HepG2 (cell line): ENCODE data around the gene NUDT21. TPM values are rescaled to one million over a fixed set of nuclear protein-coding genes. Genes with fewer than 3 reads are reported as not detected.

Experiments
- ARNT ChIP-seq: fragments of 450-650 bp; IDR thresholded peaks from 2 replicates; pipeline ENCODE4 v1.6.1; 2017
- GATAD2A ChIP-seq: IDR thresholded peaks from 2 replicates; pipeline ENCODE4 v1.6.1; 2016
- IRF2 ChIP-seq: IDR thresholded peaks from 2 replicates; pipeline ENCODE4 v1.6.1; 2018; ENCODE audit warnings: missing genetic modification reagents, missing compliant biosample characterization
- KAT2B ChIP-seq: fragments of 150-350 bp; IDR thresholded peaks from 2 replicates; pipeline ENCODE4 v1.6.1; 2014; ENCODE audit warnings: low read depth, low read length, borderline replicate concordance
- POGZ ChIP-seq: sonication (generic); formaldehyde crosslinking; IDR thresholded peaks from 2 replicates; pipeline ENCODE4 v1.4.0; 2020; ENCODE audit warnings: mild to moderate bottlenecking, missing genetic modification reagents
- REXO4 ChIP-seq: sonication (generic); formaldehyde crosslinking; IDR thresholded peaks from 2 replicates; pipeline ENCODE4 v1.8.0; 2022; ENCODE audit warnings: missing genetic modification reagents, mild to moderate bottlenecking, borderline replicate concordance
- SMC3 ChIP-seq: IDR thresholded peaks from 2 replicates; pipeline ENCODE4 v1.6.1; 2011; ENCODE audit warnings: low read length, improper control_type of control experiment
- TBX3 ChIP-seq: fragments of 450-650 bp; IDR thresholded peaks from 2 replicates; pipeline ENCODE4 v1.6.1; 2017; ENCODE audit warnings: antibody characterized with exemption, mild to moderate bottlenecking, inconsistent platforms, borderline replicate concordance
- THAP11 ChIP-seq: IDR thresholded peaks from 2 replicates; pipeline ENCODE4 v1.6.1; 2016; ENCODE audit warnings: missing biosample characterization, missing genetic modification reagents
- ZFX ChIP-seq: sonication (generic); formaldehyde crosslinking; IDR thresholded peaks from 2 replicates; pipeline ENCODE4 v1.4.0; 2020; ENCODE audit warnings: mild to moderate bottlenecking, low read depth, missing genetic modification reagents, moderate library complexity
- ZNF224 ChIP-seq: sonication (generic); formaldehyde crosslinking; IDR thresholded peaks from 2 replicates; pipeline ENCODE4 v1.5.0; 2020; ENCODE audit warnings: mild to moderate bottlenecking, missing genetic modification reagents
- ZNF274 ChIP-seq: sonication (generic); formaldehyde crosslinking; IDR thresholded peaks from 2 replicates; pipeline ENCODE4 v1.5.1; 2020; ENCODE audit warnings: mild to moderate bottlenecking, missing genetic modification reagents
- ZNF292 ChIP-seq: sonication (generic); formaldehyde crosslinking; IDR thresholded peaks from 2 replicates; pipeline ENCODE4 v1.8.1; 2022; ENCODE audit warnings: mild to moderate bottlenecking, low read depth, missing genetic modification reagents, borderline replicate concordance
- ZNF337 ChIP-seq: sonication (generic); formaldehyde crosslinking; IDR thresholded peaks from 2 replicates; pipeline ENCODE4 v1.5.1; 2020; ENCODE audit warnings: missing genetic modification reagents, low read depth, mild to moderate bottlenecking, borderline replicate concordance
- ZNF431 ChIP-seq: sonication (generic); formaldehyde crosslinking; IDR thresholded peaks from 2 replicates; pipeline ENCODE4 v1.9.0; 2022; ENCODE audit warnings: missing genetic modification reagents, low read depth, mild to moderate bottlenecking, borderline replicate concordance
- ZNF484 ChIP-seq: sonication (generic); formaldehyde crosslinking; IDR thresholded peaks from 2 replicates; pipeline ENCODE4 v1.5.1; 2020; ENCODE audit warnings: mild to moderate bottlenecking, low read depth, missing genetic modification reagents, borderline replicate concordance
- ZNF563 ChIP-seq: sonication (generic); formaldehyde crosslinking; IDR thresholded peaks from 2 replicates; pipeline ENCODE4 v1.8.0; 2022; ENCODE audit warnings: mild to moderate bottlenecking, moderate library complexity, missing genetic modification reagents
- ZNF850 ChIP-seq: sonication (generic); formaldehyde crosslinking; conservative IDR thresholded peaks from 2 replicates; pipeline ENCODE4 v1.9.0; 2021; ENCODE audit warnings: mild to moderate bottlenecking, missing genetic modification reagents
- ZSCAN12 ChIP-seq: sonication (generic); formaldehyde crosslinking; IDR thresholded peaks from 2 replicates; pipeline ENCODE4 v1.9.0; 2021; ENCODE audit warnings: mild to moderate bottlenecking, missing genetic modification reagents
- polyA plus RNA-seq, 8 experiments: library from polyadenylated mRNA; depleted of rRNA in 3 of 8; stranded (reverse) in 7 of 8; unstranded in 1 of 8; fragments of >200 nt; fragmentation: Illumina TruSeq in 4 of 8; extraction: Trizol in 4 of 8; gene quantifications; 2 replicates each; pipeline versions ENCODE4 v1.2.1 to v1.2.3, GENCODE V29; 2011 to 2016; ENCODE audit warnings: low read depth in 4 of 8, missing spikeins in 1 of 8, mixed read lengths in 1 of 8; ENCODE audit not compliant: insufficient read depth in 1 of 8
- total RNA-seq, 5 experiments: library from RNA; depleted of rRNA; stranded (reverse); fragments of >200 nt; fragmentation: Illumina TruSeq; extraction: Trizol; gene quantifications; 2 replicates each; pipeline ENCODE4 v1.2.3, GENCODE V29; 2016; ENCODE audit warnings: low read depth in 1 of 5
- TF ChIP-seq, protein P1 (sequence below): sonication (generic); formaldehyde crosslinking; IDR thresholded peaks from 2 replicates; pipeline ENCODE4 v1.4.0; 2020; ENCODE audit warnings: missing genetic modification reagents, borderline replicate concordance
- TF ChIP-seq, protein P2 (sequence below): sonication (generic); formaldehyde crosslinking; IDR thresholded peaks from 2 replicates; pipeline ENCODE4 v1.5.0; 2020; ENCODE audit warnings: missing genetic modification reagents
- TF ChIP-seq, protein P3 (sequence below), 2 experiments: fragments of 450-650 bp in 1 of 2; sonication (generic) in 1 of 2; formaldehyde crosslinking; IDR thresholded peaks; 2 replicates each; pipeline versions ENCODE4 v1.5.0 to v1.8.0; 2020 to 2022; ENCODE audit warnings: mild to moderate bottlenecking in 1 of 2, missing genetic modification reagents in 1 of 2

NUDT21 gene
- total and polyA plus RNA-seq, 2 of the 13 experiments (the other 11 are each of a cell fraction or from before 2014, with no cell fraction given): 177 to 210 TPM

DNA sequence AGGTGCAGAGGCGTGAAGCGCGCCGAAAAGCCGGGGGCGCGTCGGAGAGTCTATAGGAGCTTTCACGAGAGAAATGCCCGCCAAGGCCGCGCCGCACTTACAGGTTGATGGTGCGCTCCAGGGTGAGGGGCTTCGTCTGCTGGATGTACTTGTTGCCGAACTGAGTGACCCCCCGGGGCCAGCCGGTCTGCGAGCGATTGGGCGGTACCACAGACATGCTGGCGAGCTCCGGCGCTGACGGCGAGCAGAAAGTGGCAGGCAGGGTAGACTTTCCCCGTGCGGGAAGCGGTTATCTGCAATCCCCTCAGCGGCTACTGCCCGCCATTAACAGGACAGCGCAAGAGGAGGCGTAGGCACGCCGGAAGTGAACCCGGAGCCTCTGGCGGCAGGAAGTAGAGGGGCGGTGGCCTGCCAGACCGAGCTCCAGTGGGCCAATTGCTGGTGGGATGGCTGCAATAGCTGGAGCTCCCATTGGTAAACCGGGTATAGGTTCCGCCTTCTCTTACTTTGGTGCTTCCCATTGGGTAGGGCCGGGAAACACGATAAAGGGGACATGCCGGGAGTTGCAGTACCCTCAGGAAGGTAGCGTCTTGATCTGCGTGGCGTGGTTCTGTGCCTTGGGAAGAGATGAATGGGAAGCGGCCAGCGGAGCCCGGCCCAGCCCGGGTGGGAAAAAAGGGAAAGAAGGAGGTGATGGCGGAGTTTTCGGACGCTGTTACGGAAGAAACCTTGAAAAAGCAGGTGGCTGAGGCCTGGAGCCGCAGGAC is at the start of gene NUDT21, which contains the start of gene OGFOD1 (continued):
- peak; percentile 85 for TF ChIP-seq ZNF337 (CRISPR knock-in tag)
- TF ChIP-seq TBX3: no peak
- TF ChIP-seq ZFX (CRISPR knock-in tag): peak; percentile 94
- TF ChIP-seq ZNF484: peak; percentile 33; the same call in 1 of the 2 replicates
- TF ChIP-seq, protein P1, sequence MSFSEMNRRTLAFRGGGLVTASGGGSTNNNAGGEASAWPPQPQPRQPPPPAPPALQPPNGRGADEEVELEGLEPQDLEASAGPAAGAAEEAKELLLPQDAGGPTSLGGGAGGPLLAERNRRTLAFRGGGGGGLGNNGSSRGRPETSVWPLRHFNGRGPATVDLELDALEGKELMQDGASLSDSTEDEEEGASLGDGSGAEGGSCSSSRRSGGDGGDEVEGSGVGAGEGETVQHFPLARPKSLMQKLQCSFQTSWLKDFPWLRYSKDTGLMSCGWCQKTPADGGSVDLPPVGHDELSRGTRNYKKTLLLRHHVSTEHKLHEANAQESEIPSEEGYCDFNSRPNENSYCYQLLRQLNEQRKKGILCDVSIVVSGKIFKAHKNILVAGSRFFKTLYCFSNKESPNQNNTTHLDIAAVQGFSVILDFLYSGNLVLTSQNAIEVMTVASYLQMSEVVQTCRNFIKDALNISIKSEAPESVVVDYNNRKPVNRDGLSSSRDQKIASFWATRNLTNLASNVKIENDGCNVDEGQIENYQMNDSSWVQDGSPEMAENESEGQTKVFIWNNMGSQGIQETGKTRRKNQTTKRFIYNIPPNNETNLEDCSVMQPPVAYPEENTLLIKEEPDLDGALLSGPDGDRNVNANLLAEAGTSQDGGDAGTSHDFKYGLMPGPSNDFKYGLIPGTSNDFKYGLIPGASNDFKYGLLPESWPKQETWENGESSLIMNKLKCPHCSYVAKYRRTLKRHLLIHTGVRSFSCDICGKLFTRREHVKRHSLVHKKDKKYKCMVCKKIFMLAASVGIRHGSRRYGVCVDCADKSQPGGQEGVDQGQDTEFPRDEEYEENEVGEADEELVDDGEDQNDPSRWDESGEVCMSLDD: no peak; the same call in 1 of the 2 replicates
- 0 out of 2 replicates have a peak, but pooled peaks have one; percentile 58 for TF ChIP-seq ZSCAN12 (CRISPR knock-in tag)
- TF ChIP-seq ZNF563: peak; percentile 81; the same call in 1 of the 2 replicates
- TF ChIP-seq ZNF274: peak; percentile 69; the same call in 1 of the 2 replicates
- 0 out of 2 replicates have a peak, but pooled peaks have one; percentile 66 for TF ChIP-seq ZNF224
- TF ChIP-seq KAT2B: no peak
- peak; percentile 96 for TF ChIP-seq THAP11 (CRISPR knock-in tag)
- TF ChIP-seq ZNF431 (CRISPR knock-in tag): no peak
- TF ChIP-seq, protein P2, sequence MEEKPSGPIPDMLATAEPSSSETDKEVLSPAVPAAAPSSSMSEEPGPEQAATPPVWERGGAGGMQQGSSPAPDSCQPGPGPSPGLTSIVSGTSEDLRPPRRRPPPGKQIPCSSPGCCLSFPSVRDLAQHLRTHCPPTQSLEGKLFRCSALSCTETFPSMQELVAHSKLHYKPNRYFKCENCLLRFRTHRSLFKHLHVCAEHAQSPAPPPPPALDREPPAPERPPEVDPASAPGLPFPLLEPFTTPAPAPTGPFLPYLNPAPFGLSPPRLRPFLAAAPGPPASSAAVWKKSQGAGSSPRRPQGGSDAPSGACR (CRISPR knock-in tag): peak; percentile 82
- no peak for TF ChIP-seq REXO4 (CRISPR knock-in tag)
- no peak for TF ChIP-seq ARNT
- TF ChIP-seq ZNF850: no peak
- peak; percentile 72 for TF ChIP-seq POGZ (CRISPR knock-in tag)
- TF ChIP-seq IRF2 (CRISPR knock-in tag): peak; percentile 73; the same call in 1 of the 2 replicates
- TF ChIP-seq GATAD2A (CRISPR knock-in tag): 0 out of 2 replicates have a peak, but pooled peaks have one; percentile 17
- TF ChIP-seq ZNF292 (CRISPR knock-in tag): no peak
- TF ChIP-seq, protein P3, sequence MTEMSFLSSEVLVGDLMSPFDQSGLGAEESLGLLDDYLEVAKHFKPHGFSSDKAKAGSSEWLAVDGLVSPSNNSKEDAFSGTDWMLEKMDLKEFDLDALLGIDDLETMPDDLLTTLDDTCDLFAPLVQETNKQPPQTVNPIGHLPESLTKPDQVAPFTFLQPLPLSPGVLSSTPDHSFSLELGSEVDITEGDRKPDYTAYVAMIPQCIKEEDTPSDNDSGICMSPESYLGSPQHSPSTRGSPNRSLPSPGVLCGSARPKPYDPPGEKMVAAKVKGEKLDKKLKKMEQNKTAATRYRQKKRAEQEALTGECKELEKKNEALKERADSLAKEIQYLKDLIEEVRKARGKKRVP (CRISPR knock-in tag; IDR thresholded peaks at IDR 0.05): peak in 1 of 2 experiments; percentile 48; a peak in 2 of 4 replicates
- TF ChIP-seq SMC3: no peak
